GM18505 (cell line): ENCODE results near the gene PRELID2.
"Not testable (repeated sequence)": the region's sequence is repeated elsewhere in the genome, so short reads cannot be mapped to it uniquely, and the experiment has no call there.

ENCODE experiments used
- ATAC-seq: cut with Tn5 transposase; IDR thresholded peaks from one replicate; pipeline ENCODE4 v1.9.1; 2021; ENCODE audit not compliant: unreplicated experiment
- POLR2A ChIP-seq: IDR thresholded peaks from 4 replicates; pipeline ENCODE4 v1.6.1; 2011; ENCODE audit warnings: borderline replicate concordance; ENCODE audit not compliant: insufficient read depth, insufficient read length; ENCODE audit errors: extremely low read depth

The PRELID2 gene

GRCh38 chr5:145854651-145855258, 19.6 kb upstream of the PRELID2 start:
- ATAC-seq = no peak
- TF ChIP-seq POLR2A = no peak

GRCh38 chr5:145853781-145854376, 18.7 kb upstream of the PRELID2 start:
- no peak for ATAC-seq
- no peak for TF ChIP-seq POLR2A

- ATAC-seq = no peak
- no peak for TF ChIP-seq POLR2A
Measured at GRCh38 chr5:145852990-145853389, 17.8 kb upstream of the PRELID2 start.

- TF ChIP-seq POLR2A = no peak
- ATAC-seq = no peak
Measured at GRCh38 chr5:145848854-145849253, 13.7 kb upstream of the PRELID2 start.

- no peak for ATAC-seq
- TF ChIP-seq POLR2A = no peak
Measured at GRCh38 chr5:145847499-145848497, 12.7 kb upstream of the PRELID2 start.

- no peak for TF ChIP-seq POLR2A
- ATAC-seq = no peak
Measured at GRCh38 chr5:145846081-145846480, 10.9 kb upstream of the PRELID2 start.

GRCh38 chr5:145841299-145841698, 6.2 kb upstream of the PRELID2 start:
- TF ChIP-seq POLR2A = no peak
- no peak for ATAC-seq

- no peak for ATAC-seq
- TF ChIP-seq POLR2A = no peak
Measured at GRCh38 chr5:145840458-145841132, 5.5 kb upstream of the PRELID2 start.

- TF ChIP-seq POLR2A = no peak
- no peak for ATAC-seq
Measured at GRCh38 chr5:145838276-145838675, 3.1 kb upstream of the PRELID2 start.

GRCh38 chr5:145836241-145836640, 1.1 kb upstream of the PRELID2 start:
- ATAC-seq = not testable (repeated sequence)

- no peak for TF ChIP-seq POLR2A
- ATAC-seq = no peak
Measured at GRCh38 chr5:145835848-145836239, 702 bp upstream of the PRELID2 start.

GRCh38 chr5:145834554-145834916, 607 bp downstream of the PRELID2 start:
- ATAC-seq = no peak
- no peak for TF ChIP-seq POLR2A

GRCh38 chr5:145833631-145834200, 1.4 kb downstream of the PRELID2 start:
- ATAC-seq = no peak
- TF ChIP-seq POLR2A = no peak
